SU-DHL-6 (cell line): ENCODE measurements around the gene EYS.

Source experiments
- EZH2phosphoT487 ChIP-seq: fragments of 200-600 bp; sonication (generic), shearing (Covaris generic); conservative IDR thresholded peaks from 2 replicates; pipeline ENCODE4 v1.6.1; 2018; ENCODE audit warnings: mild to moderate bottlenecking, antibody characterized with exemption, low read length, moderate library complexity, mixed read lengths
- TF ChIP-seq, protein P1 (sequence below): fragments of 200-600 bp; sonication (generic); IDR thresholded peaks from one replicate; pipeline ENCODE4 v1.5.1; 2017; ENCODE audit warnings: antibody characterized with exemption, mild to moderate bottlenecking, low read length, moderate library complexity; ENCODE audit not compliant: insufficient read depth, poor library complexity, severe bottlenecking

GRCh38 chr6:64252256-64252655, 1454.8 kb downstream of the EYS start:
- TF ChIP-seq, protein P1, sequence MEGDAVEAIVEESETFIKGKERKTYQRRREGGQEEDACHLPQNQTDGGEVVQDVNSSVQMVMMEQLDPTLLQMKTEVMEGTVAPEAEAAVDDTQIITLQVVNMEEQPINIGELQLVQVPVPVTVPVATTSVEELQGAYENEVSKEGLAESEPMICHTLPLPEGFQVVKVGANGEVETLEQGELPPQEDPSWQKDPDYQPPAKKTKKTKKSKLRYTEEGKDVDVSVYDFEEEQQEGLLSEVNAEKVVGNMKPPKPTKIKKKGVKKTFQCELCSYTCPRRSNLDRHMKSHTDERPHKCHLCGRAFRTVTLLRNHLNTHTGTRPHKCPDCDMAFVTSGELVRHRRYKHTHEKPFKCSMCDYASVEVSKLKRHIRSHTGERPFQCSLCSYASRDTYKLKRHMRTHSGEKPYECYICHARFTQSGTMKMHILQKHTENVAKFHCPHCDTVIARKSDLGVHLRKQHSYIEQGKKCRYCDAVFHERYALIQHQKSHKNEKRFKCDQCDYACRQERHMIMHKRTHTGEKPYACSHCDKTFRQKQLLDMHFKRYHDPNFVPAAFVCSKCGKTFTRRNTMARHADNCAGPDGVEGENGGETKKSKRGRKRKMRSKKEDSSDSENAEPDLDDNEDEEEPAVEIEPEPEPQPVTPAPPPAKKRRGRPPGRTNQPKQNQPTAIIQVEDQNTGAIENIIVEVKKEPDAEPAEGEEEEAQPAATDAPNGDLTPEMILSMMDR = no peak
- no peak for TF ChIP-seq EZH2phosphoT487
